KBM-7 (cell line): ENCODE measurements around the gene PHTF2.
"Not testable (repeated sequence)": the region's sequence is repeated elsewhere in the genome, so short reads cannot be mapped to it uniquely, and the experiment has no call there.

Experiments used
- DNase-seq: peaks from one replicate; pipeline ENCODE4 v3.0.0-alpha.2; 2015
- in situ Hi-C: fragments of 300-500 bp; cut with MboI; formaldehyde crosslinking; loops from 2 replicates; pipeline ENCODE4 v1.14.3; 2020; ENCODE audit warnings: low sequenced_read_pairs, low pct_unique_long_range_greater_than_20kb, mixed read lengths

PHTF2 gene

GRCh38 chr7:77863860-77864259, 65.3 kb downstream of the PHTF2 start:
- in situ Hi-C loops = no loop called here
- no peak for DNase-seq

GRCh38 chr7:77866370-77866769, 67.8 kb downstream of the PHTF2 start:
- in situ Hi-C loops = no loop called here
- DNase-seq = no peak

GRCh38 chr7:77866786-77867536, 68.4 kb downstream of the PHTF2 start:
- in situ Hi-C loops = no loop called here
- no peak for DNase-seq

- in situ Hi-C loops = no loop called here
- no peak for DNase-seq
Observed at GRCh38 chr7:77867537-77867865, 68.9 kb downstream of the PHTF2 start.

GRCh38 chr7:77872256-77872655, 73.7 kb downstream of the PHTF2 start:
- DNase-seq, in situ Hi-C loops: not testable (repeated sequence)

- DNase-seq, in situ Hi-C loops: not testable (repeated sequence)
Observed at GRCh38 chr7:77873416-77874327, 75.1 kb downstream of the PHTF2 start.

- in situ Hi-C loops = no loop called here
- DNase-seq = no peak
Observed at GRCh38 chr7:77877791-77878190, 79.2 kb downstream of the PHTF2 start.

GRCh38 chr7:77878500-77878899, 79.9 kb downstream of the PHTF2 start:
- in situ Hi-C loops = no loop called here
- no peak for DNase-seq

- in situ Hi-C loops = no loop called here
- DNase-seq = no peak
Observed at GRCh38 chr7:77879272-77879671, 80.7 kb downstream of the PHTF2 start.

GRCh38 chr7:77881871-77882270, 83.3 kb downstream of the PHTF2 start:
- no peak for DNase-seq
- in situ Hi-C loops = no loop called here

GRCh38 chr7:77885155-77885554, 86.6 kb downstream of the PHTF2 start:
- in situ Hi-C loops = no loop called here
- DNase-seq = no peak

- DNase-seq = no peak
- in situ Hi-C loops = no loop called here
Observed at GRCh38 chr7:77887567-77887966, 89.0 kb downstream of the PHTF2 start.

- no peak for DNase-seq
- in situ Hi-C loops = no loop called here
Observed at GRCh38 chr7:77888998-77889397, 90.4 kb downstream of the PHTF2 start.

GRCh38 chr7:77893813-77894212, 95.2 kb downstream of the PHTF2 start:
- in situ Hi-C loops = no loop called here
- DNase-seq = no peak

GRCh38 chr7:77894574-77895091, 96.1 kb downstream of the PHTF2 start:
- DNase-seq = peak; percentile 15

GRCh38 chr7:77895905-77896304, 97.3 kb downstream of the PHTF2 start:
- in situ Hi-C loops = no loop called here
- no peak for DNase-seq

More at GRCh38 chr7:77894574-77895091, 96.1 kb downstream of the PHTF2 start:
- in situ Hi-C loops = no loop called here

- no peak for DNase-seq
- in situ Hi-C loops = no loop called here
Observed at GRCh38 chr7:77897004-77897547, 98.5 kb downstream of the PHTF2 start.

GRCh38 chr7:77899516-77899915, 100.9 kb downstream of the PHTF2 start:
- in situ Hi-C loops = no loop called here

GRCh38 chr7:77903597-77903996, 105.0 kb downstream of the PHTF2 start:
- peak; percentile 31 for DNase-seq
- in situ Hi-C loops = loop anchor here (25.0 kb wide), 1 partner anchor 241 kb away; no protein-coding TSS in a partner anchor

More at GRCh38 chr7:77899516-77899915, 100.9 kb downstream of the PHTF2 start:
- DNase-seq = no peak

- DNase-seq = no peak
- in situ Hi-C loops = loop anchor here (25.0 kb wide), 1 partner anchor 242 kb away; no protein-coding TSS in a partner anchor
Observed at GRCh38 chr7:77904252-77904651, 105.7 kb downstream of the PHTF2 start.
